HepG2 (cell line): ENCODE data around the gene KATNB1. TPM values are rescaled to one million over a fixed set of nuclear protein-coding genes. Genes with fewer than 3 reads are reported as not detected.
A peak's percentile ranks its signal among the peaks of the same experiment; 100 is the strongest.

Experiments
- ATF3 ChIP-seq: sonication (generic); formaldehyde crosslinking; IDR thresholded peaks from 2 replicates; pipeline ENCODE4 v1.4.0; 2020; ENCODE audit warnings: missing genetic modification reagents
- FOSL2 ChIP-seq: sonication (generic); formaldehyde crosslinking; IDR thresholded peaks from 2 replicates; pipeline ENCODE4 v1.4.0; 2020; ENCODE audit warnings: missing genetic modification reagents
- HOXA9 ChIP-seq: sonication (generic); formaldehyde crosslinking; IDR thresholded peaks from 2 replicates; pipeline ENCODE4 v1.8.1; 2022; ENCODE audit warnings: missing genetic modification reagents, mild to moderate bottlenecking, moderate library complexity, borderline replicate concordance
- PPARG ChIP-seq: conservative IDR thresholded peaks from 2 replicates; pipeline ENCODE4 v1.6.1; 2016; ENCODE audit warnings: missing biosample characterization, missing genetic modification reagents
- TRAFD1 ChIP-seq: sonication (generic); formaldehyde crosslinking; IDR thresholded peaks from 2 replicates; pipeline ENCODE4 v1.5.1; 2020; ENCODE audit warnings: missing genetic modification reagents, mild to moderate bottlenecking, borderline replicate concordance
- ZEB1 ChIP-seq: IDR thresholded peaks from 2 replicates; pipeline ENCODE4 v1.6.1; 2012; ENCODE audit warnings: mild to moderate bottlenecking, low read depth, inconsistent platforms; ENCODE audit not compliant: insufficient replicate concordance
- ZFP1 ChIP-seq: IDR thresholded peaks from 2 replicates; pipeline ENCODE4 v1.6.1; 2016
- ZNF552 ChIP-seq: sonication (generic); formaldehyde crosslinking; IDR thresholded peaks from 2 replicates; pipeline ENCODE4 v1.9.0; 2022; ENCODE audit warnings: missing genetic modification reagents, mild to moderate bottlenecking, borderline replicate concordance
- ZNF674 ChIP-seq: sonication (generic); formaldehyde crosslinking; IDR thresholded peaks from 2 replicates; pipeline ENCODE4 v1.5.0; 2020; ENCODE audit warnings: low read depth, mild to moderate bottlenecking, missing genetic modification reagents
- polyA plus RNA-seq, 8 experiments: library from polyadenylated mRNA; depleted of rRNA in 3 of 8; stranded (reverse) in 7 of 8; unstranded in 1 of 8; fragments of >200 nt; fragmentation: Illumina TruSeq in 4 of 8; extraction: Trizol in 4 of 8; gene quantifications; 2 replicates each; pipeline versions ENCODE4 v1.2.1 to v1.2.3, GENCODE V29; 2011 to 2016; ENCODE audit warnings: low read depth in 4 of 8, missing spikeins in 1 of 8, mixed read lengths in 1 of 8; ENCODE audit not compliant: insufficient read depth in 1 of 8
- total RNA-seq, 5 experiments: library from RNA; depleted of rRNA; stranded (reverse); fragments of >200 nt; fragmentation: Illumina TruSeq; extraction: Trizol; gene quantifications; 2 replicates each; pipeline ENCODE4 v1.2.3, GENCODE V29; 2016; ENCODE audit warnings: low read depth in 1 of 5
- TF ChIP-seq, protein P1 (sequence below): sonication (generic); formaldehyde crosslinking; IDR thresholded peaks from 2 replicates; pipeline ENCODE4 v1.5.1; 2020; ENCODE audit warnings: missing genetic modification reagents, mild to moderate bottlenecking, borderline replicate concordance
- TF ChIP-seq, protein P2 (sequence below): IDR thresholded peaks from 2 replicates; pipeline ENCODE4 v1.6.1; 2012; ENCODE audit warnings: low read length, improper control_type of control experiment
- TF ChIP-seq, protein P3 (sequence below): sonication (generic); formaldehyde crosslinking; IDR thresholded peaks from 2 replicates; pipeline ENCODE4 v1.4.0; 2020; ENCODE audit warnings: missing genetic modification reagents
- TF ChIP-seq, protein P4 (sequence below): sonication (generic); formaldehyde crosslinking; IDR thresholded peaks from 2 replicates; pipeline ENCODE4 v1.4.0; 2020; ENCODE audit warnings: missing genetic modification reagents
- TF ChIP-seq, protein P5 (sequence below): sonication (generic); formaldehyde crosslinking; IDR thresholded peaks from 2 replicates; pipeline ENCODE4 v1.5.0; 2020; ENCODE audit warnings: missing genetic modification reagents

Gene KATNB1
- total and polyA plus RNA-seq, 2 of the 13 experiments (the other 11 are each of a cell fraction or from before 2014, with no cell fraction given): 31.5 to 43.5 TPM

DNA sequence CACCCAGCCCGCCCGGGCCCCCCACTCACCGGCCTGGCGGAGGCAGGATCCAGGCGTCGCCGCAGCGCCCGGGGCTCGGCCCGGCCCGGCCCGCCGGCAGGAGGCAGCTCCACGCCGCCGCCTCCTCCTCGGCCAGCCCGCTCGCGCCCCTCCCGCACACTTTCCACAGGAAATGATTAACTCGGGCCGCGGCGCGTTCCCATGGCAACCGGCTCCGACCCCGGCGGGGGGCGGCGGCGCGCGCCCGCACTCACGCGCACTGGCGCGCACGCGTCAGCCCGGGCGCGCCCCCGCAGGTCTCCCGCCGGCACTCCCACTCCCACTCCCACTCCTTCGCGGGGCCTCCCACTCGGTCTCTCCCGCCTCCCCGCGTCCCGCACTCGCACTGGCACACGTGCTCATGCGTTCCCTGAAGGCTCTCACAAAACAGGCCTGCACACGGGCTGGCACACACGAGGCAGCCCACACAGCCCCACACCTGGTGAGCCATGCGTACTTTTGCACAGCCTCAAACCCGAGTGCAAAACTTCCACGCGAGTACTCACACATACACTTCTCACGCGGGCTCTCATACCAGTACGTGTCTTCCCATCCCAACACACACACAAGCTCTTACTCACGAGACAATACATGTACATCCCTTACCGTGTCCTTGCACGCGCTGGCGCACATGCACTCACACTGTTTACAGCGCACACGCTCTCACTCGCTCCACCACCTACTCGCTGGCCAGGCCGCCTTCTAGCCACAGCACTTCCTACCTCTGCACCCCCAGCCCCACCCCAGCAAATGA, 67.0 kb downstream of the KATNB1 start, which contains the start of gene KIFC3 (continued):
- TF ChIP-seq PPARG (CRISPR knock-in tag) (peak; percentile 6; the same call in 1 of the 2 replicates), ZNF552 (CRISPR knock-in tag) (peak; percentile 67; the same call in 1 of the 2 replicates), TRAFD1 (0 out of 2 replicates have a peak, but pooled peaks have one; percentile 16), ZNF674 (CRISPR knock-in tag) (peak; percentile 33; the same call in 1 of the 2 replicates), HOXA9 (CRISPR knock-in tag) (peak; percentile 90; the same call in 1 of the 2 replicates), FOSL2 (CRISPR knock-in tag) (peak; percentile 40), ZEB1 (no peak), ATF3 (0 out of 2 replicates have a peak, but pooled peaks have one; percentile 22), ZFP1 (CRISPR knock-in tag) (no peak)
- TF ChIP-seq, protein P1, sequence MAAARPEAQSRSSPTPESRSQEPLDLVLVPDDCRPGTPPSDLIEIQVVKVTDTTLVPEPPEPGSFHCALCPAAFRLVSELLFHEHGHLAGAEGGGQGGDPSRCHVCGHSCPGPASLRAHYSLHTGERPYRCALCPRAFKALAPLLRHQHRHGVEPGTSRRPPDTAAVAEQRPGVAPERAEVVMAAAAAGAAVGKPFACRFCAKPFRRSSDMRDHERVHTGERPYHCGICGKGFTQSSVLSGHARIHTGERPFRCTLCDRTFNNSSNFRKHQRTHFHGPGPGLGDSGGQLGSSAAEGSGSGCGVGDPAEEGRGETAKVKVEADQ: peak; percentile 53; the same call in 1 of the 2 replicates
- TF ChIP-seq, protein P2, sequence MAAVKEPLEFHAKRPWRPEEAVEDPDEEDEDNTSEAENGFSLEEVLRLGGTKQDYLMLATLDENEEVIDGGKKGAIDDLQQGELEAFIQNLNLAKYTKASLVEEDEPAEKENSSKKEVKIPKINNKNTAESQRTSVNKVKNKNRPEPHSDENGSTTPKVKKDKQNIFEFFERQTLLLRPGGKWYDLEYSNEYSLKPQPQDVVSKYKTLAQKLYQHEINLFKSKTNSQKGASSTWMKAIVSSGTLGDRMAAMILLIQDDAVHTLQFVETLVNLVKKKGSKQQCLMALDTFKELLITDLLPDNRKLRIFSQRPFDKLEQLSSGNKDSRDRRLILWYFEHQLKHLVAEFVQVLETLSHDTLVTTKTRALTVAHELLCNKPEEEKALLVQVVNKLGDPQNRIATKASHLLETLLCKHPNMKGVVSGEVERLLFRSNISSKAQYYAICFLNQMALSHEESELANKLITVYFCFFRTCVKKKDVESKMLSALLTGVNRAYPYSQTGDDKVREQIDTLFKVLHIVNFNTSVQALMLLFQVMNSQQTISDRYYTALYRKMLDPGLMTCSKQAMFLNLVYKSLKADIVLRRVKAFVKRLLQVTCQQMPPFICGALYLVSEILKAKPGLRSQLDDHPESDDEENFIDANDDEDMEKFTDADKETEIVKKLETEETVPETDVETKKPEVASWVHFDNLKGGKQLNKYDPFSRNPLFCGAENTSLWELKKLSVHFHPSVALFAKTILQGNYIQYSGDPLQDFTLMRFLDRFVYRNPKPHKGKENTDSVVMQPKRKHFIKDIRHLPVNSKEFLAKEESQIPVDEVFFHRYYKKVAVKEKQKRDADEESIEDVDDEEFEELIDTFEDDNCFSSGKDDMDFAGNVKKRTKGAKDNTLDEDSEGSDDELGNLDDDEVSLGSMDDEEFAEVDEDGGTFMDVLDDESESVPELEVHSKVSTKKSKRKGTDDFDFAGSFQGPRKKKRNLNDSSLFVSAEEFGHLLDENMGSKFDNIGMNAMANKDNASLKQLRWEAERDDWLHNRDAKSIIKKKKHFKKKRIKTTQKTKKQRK: no peak
- TF ChIP-seq, protein P3, sequence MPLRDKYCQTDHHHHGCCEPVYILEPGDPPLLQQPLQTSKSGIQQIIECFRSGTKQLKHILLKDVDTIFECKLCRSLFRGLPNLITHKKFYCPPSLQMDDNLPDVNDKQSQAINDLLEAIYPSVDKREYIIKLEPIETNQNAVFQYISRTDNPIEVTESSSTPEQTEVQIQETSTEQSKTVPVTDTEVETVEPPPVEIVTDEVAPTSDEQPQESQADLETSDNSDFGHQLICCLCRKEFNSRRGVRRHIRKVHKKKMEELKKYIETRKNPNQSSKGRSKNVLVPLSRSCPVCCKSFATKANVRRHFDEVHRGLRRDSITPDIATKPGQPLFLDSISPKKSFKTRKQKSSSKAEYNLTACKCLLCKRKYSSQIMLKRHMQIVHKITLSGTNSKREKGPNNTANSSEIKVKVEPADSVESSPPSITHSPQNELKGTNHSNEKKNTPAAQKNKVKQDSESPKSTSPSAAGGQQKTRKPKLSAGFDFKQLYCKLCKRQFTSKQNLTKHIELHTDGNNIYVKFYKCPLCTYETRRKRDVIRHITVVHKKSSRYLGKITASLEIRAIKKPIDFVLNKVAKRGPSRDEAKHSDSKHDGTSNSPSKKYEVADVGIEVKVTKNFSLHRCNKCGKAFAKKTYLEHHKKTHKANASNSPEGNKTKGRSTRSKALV (CRISPR knock-in tag): peak; percentile 90; the same call in 1 of the 2 replicates
- TF ChIP-seq, protein P4, sequence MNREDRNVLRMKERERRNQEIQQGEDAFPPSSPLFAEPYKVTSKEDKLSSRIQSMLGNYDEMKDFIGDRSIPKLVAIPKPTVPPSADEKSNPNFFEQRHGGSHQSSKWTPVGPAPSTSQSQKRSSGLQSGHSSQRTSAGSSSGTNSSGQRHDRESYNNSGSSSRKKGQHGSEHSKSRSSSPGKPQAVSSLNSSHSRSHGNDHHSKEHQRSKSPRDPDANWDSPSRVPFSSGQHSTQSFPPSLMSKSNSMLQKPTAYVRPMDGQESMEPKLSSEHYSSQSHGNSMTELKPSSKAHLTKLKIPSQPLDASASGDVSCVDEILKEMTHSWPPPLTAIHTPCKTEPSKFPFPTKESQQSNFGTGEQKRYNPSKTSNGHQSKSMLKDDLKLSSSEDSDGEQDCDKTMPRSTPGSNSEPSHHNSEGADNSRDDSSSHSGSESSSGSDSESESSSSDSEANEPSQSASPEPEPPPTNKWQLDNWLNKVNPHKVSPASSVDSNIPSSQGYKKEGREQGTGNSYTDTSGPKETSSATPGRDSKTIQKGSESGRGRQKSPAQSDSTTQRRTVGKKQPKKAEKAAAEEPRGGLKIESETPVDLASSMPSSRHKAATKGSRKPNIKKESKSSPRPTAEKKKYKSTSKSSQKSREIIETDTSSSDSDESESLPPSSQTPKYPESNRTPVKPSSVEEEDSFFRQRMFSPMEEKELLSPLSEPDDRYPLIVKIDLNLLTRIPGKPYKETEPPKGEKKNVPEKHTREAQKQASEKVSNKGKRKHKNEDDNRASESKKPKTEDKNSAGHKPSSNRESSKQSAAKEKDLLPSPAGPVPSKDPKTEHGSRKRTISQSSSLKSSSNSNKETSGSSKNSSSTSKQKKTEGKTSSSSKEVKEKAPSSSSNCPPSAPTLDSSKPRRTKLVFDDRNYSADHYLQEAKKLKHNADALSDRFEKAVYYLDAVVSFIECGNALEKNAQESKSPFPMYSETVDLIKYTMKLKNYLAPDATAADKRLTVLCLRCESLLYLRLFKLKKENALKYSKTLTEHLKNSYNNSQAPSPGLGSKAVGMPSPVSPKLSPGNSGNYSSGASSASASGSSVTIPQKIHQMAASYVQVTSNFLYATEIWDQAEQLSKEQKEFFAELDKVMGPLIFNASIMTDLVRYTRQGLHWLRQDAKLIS (CRISPR knock-in tag): peak; percentile 79; the same call in 1 of the 2 replicates
- TF ChIP-seq, protein P5, sequence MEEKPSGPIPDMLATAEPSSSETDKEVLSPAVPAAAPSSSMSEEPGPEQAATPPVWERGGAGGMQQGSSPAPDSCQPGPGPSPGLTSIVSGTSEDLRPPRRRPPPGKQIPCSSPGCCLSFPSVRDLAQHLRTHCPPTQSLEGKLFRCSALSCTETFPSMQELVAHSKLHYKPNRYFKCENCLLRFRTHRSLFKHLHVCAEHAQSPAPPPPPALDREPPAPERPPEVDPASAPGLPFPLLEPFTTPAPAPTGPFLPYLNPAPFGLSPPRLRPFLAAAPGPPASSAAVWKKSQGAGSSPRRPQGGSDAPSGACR (CRISPR knock-in tag): peak; percentile 78; the same call in 1 of the 2 replicates
